ENCODE results near the gene ZSCAN31.
"Not testable (repeated sequence)": the region's sequence is repeated elsewhere in the genome, so short reads cannot be mapped to it uniquely, and the experiment has no call there.

ZSCAN31 gene

DNA sequence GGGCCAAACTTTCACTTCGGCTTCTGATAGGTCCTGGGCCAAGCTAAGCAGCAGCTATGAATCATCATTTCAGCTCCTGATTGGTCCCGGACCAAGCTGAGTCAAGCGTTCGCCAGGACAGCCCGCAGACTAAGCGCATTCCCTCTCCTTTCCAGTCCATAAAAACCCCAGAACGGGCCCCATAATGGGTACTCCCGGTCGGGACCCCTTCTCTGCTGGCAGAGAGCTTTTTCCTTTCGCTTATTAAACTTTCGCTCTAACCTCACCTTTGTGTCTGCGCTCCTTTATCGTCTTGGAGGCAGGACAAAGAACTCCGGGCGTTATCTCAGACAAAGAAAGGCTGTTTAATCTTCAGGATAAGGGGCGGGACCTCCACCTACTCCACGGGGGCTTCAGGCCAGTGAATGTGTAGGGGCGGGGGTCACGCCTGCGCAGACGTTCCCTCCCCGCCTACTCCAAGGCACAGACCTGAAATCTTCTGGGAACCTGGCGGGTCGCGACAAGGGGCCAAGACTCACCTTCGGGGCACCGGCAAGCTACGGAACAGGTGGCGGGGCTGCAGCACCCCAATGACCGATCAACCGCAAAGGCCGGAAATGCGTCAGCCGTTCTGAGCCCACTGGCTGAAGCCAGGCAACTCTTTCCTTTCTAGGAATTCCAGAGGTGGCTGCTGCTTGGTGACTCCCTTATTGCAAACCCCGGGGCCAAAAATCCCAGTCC is at the start of gene ZSCAN31:
Gene ZSCAN31, minus strand, starts transcription at position 585 of the 720 bp plus-strand sequence. CDS start 6,465 bp downstream, outside the sequence.
- peak; percentile 92 for DNase-seq (ENCODE audit: low spot score)

- no peak for DNase-seq (ENCODE audit: low spot score)
These were observed 48.2 kb upstream of the ZSCAN31 start for GRCh38 chr6:28384143-28384533.

DNA sequence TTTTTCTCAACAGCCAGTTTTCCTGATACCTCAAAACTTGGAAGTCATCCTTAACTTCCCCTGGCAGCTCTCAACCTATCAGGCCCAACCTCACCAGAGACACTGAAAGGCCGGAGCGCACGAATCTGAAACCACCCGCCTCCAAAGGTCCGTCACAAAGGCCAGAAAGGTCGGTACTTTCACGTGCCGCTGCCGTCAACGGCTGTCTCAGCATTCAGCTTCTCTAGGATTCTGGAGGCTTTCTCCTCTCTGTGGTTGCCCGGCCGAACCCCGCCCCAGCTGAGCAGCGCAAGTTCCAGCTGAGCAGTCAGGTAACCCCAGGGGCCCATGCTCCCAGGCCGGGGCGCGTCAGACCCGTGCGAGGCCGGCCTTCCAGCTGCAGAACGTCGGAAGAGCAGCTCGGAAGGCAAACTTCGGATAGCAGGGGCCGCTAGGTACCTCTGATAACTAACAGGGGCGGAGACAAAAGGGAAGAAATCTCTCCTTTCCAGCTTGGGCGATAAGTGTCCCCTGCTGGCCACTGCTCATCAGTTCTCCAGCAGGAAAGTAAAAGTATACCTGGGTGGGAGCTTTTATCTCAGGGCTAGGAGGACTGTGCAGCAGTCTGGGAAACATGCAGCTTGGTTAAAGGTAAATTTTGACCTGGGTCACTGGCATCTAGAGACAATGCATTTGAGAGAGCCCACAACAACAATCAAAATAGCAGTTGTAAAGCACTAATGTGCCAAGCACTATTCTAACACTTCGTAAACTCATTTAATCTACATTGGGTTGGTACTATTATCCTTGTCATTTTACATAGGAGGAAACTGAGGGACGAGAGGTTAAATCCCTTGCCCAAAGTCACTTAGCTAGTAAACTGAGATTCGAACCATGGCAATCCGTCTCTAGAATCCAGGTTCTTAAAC is 47.5 kb upstream of the ZSCAN31 start:
- DNase-seq (ENCODE audit: low spot score): peak; percentile 69

- DNase-seq (ENCODE audit: low spot score): no peak
These were observed 44.4 kb upstream of the ZSCAN31 start for GRCh38 chr6:28380381-28380780.

DNA sequence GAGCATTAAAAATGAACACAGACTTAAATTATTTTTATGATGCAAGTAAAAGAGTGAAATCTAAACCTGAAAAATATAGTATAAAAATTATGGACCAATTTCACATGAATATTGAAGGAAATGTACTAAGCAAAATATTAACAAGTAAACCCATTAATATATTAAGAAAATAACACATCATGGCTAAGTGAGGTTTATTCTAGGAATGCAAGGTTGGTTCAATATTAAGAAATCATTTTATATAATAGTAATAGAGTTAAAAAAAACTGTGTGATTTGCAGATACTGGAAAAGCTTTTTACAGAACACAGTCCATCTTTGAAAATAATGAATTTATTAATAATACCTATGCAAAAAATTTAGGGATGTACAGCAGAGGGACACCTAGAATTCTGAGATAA is 42.7 kb upstream of the ZSCAN31 start:
- no peak for DNase-seq (ENCODE audit: low spot score)

- DNase-seq (ENCODE audit: low spot score): no peak
These were observed 41.9 kb upstream of the ZSCAN31 start for GRCh38 chr6:28377879-28378278.

- no peak for DNase-seq (ENCODE audit: low spot score)
These were observed 38.0 kb upstream of the ZSCAN31 start for GRCh38 chr6:28373925-28374324.

DNA sequence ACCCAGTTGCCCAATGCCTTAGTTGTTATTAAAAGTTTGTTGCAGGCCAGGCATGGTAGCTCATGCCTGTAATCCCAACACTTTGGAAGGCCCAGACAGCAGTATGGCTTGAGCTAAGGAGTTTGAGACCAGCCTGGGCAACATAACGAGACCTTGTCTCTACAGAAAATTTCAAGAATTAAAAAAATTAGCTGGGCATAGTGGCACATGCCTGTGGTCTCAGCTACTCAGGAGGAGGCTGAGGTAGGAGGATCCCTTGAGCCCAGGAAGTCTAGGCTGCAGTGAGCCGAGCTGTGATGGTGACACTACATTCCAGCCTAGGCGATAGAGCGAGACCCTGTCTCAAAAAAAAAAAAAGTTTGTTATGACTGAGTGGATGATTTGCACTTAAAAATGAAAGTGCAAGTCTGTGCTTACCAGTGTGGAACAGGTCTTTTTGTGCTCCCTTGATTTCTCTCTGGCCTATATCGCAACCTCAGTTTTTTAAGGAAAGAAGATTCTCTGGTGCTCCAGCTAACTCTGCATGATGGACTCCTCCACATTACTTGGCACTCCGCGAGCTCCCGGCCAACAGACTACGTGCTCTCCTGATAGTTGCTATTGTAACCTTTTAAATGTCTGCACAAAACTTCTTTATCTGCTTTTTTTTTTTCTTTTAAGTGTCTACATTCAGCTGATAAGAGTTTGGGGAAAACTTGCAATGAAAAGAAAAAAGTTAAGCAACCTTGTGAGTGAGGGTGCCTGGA is 35.9 kb upstream of the ZSCAN31 start:
- no peak for DNase-seq (ENCODE audit: low spot score)

DNA sequence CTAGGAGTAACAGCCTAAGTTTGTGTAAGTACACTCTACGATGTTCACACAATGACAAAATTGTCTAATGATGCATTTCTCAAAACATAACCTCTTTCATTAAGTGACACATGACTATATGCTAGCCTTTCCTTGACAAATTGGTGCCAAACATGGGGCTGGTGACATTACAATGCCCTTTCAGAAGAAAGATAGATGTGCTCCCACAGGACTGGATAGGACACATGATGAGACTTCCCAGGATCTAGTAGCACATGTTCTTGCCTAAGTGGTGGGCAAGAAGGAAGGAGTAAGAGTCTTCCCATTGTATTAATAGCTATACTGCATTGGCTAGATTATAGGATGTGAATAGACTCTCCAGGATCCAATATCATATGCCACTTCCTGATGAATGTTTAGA is 35.3 kb upstream of the ZSCAN31 start:
- no peak for DNase-seq (ENCODE audit: low spot score)

GRCh38 chr6:28370440-28370839 is 34.5 kb upstream of the ZSCAN31 start:
- no peak for DNase-seq (ENCODE audit: low spot score)

GRCh38 chr6:28369463-28369862 is 33.5 kb upstream of the ZSCAN31 start:
- DNase-seq (ENCODE audit: low spot score): no peak

- DNase-seq (ENCODE audit: low spot score): no peak
These were observed 32.6 kb upstream of the ZSCAN31 start for GRCh38 chr6:28368522-28368921.

GRCh38 chr6:28365590-28365989 is 29.6 kb upstream of the ZSCAN31 start:
- DNase-seq (ENCODE audit: low spot score): not testable (repeated sequence)

GRCh38 chr6:28360961-28361360 is 25.0 kb upstream of the ZSCAN31 start:
- no peak for DNase-seq (ENCODE audit: low spot score)

DNA sequence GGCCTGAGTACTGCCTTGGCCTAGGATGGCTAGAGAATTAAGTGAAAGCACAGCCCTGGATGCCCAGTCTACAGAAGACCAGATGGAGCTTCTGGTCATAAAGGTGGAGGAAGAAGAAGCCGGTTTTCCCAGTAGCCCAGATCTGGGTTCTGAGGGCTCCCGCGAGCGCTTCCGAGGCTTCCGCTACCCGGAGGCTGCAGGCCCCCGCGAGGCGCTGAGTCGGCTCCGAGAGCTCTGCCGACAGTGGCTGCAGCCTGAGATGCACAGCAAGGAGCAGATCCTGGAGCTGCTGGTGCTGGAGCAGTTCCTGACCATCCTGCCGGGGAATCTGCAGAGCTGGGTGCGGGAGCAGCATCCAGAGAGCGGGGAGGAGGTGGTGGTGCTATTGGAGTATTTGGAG is 23.6 kb upstream of the ZSCAN31 start:
- DNase-seq (ENCODE audit: low spot score): not testable (repeated sequence)

- DNase-seq (ENCODE audit: low spot score): no peak
These were observed 21.1 kb upstream of the ZSCAN31 start for GRCh38 chr6:28357036-28357435.

GRCh38 chr6:28356666-28357020 is 20.7 kb upstream of the ZSCAN31 start:
- no peak for DNase-seq (ENCODE audit: low spot score)

DNA sequence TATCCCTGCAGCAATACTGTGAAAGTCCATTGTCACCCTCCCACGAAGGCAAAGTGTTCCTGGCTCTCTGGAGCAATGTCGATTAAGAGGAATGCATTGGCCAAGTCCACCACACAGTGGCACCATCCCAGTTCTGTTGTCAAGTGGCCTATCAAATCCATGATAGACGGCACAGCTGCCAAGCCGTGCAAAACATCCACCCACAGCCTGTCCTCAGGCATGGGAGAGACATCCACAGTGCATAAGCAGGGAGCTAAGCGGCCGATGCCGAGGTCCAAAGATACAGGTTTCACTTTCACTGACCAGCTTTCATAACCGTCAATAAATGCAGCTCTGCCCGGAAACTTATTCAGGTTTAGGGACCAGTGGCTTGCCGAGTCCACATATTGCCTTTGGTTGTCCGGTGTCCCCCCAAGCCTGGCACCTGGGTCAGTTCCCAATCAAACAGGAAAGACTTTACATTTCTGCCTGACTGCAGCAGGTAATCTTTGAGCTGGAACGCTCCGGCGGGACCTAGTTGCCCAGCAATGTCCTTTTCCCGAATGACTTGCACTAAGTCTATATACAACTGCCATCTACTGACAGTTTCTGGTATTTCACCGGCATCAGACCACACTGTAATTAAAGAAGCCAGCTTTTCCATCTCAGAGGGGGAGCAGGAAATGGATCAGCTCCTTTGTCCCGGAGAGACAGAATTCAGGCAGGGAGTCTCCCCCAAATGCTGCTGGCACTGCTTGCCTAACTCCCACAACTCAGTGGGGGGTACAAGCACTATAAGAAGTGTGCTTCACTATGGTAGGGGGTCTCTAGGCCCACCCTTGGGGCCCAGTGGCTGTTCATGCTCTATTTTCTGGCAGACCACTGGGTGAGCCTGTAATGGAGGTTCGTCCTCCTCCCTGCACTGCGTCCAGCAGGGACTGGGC is 20.1 kb upstream of the ZSCAN31 start:
- peak; percentile 86 for DNase-seq (ENCODE audit: low spot score)

DNA sequence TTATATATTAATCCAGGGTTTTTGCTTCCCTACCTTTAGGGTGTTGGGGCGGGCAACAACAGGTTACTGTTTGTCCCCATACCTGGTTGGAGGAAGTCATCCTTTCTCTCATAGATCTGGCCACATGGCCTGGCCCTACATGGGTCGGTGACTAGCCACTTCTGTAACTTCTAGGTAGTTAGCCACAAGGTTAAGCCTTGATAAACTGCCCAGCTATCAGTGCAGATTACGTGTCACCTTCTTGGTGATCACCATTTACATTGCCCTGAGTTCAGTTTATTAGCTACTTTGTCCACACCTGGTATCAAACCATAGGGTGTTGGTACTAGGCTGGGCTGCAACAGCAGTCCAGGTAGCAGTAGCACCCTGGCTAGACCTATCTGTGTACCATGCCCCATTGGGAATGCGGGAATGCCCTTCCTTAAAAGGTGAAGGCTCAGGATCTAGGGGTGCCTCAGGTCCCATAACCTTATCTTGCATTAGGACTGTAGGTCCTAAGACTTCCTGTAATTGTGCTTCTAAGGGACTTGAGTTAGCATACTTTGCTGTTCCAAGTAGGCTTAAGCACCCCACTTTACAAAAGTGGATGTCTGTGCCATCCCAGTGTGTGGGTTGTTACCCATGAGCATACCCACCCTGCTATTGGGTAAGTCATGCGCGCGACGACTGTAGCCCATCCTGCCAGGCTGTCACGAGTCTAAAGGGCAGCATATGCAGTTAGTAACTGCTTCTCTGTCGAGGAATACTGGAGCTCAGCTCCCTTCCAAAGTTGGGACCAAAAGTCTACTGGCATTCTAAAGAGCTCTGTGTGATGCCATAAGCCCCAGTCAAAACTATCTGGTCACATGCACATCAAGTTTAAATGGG is 19.0 kb upstream of the ZSCAN31 start:
- DNase-seq (ENCODE audit: low spot score): no peak

DNA sequence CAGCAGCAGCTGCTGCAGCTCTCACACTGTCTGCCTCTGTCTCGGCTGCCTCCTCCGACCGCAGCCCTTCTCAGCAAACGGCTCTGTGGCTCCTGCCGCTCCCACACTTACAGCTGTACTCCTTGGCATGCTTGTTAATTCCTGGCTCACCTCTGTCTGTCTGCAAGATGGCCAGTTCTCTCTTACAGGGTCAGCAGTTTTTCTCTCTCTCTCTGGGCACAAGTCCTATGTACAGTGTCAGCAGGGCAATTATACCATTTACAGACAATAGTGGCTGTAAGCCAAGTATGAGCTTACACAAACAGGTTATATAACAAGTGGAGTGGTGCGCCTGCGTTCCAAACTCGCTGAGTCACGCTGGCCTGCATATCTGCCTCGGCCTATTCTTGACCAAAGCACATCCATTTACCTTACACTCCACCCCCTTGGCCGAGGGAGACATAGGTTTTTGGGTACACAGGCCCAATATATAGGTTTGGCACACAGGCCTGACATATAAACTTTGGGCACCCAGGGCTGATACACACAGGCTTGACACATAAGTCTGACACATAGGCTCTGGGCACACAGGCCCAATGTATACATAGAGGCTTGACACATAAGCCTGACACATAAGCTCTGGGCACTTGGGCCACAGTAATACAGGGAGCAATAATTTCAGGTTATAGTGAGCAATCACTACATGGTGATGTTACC is 18.2 kb upstream of the ZSCAN31 start:
- no peak for DNase-seq (ENCODE audit: low spot score)
